Measurements from ENCODE around the gene SPDYE1.
"Not testable (repeated sequence)": the region's sequence is repeated elsewhere in the genome, so short reads cannot be mapped to it uniquely, and the experiment has no call there.

The SPDYE1 gene, protein sequence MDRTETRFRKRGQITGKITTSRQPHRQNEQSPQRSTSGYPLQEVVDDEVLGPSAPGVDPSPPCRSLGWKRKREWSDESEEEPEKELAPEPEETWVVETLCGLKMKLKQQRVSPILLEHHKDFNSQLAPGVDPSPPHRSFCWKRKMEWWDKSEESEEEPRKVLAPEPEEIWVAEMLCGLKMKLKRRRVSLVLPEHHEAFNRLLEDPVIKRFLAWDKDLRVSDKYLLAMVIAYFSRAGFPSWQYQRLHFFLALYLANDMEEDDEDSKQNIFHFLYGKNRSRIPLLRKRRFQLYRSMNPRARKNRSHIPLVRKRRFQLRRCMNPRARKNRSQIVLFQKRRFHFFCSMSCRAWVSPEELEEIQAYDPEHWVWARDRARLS

DNA sequence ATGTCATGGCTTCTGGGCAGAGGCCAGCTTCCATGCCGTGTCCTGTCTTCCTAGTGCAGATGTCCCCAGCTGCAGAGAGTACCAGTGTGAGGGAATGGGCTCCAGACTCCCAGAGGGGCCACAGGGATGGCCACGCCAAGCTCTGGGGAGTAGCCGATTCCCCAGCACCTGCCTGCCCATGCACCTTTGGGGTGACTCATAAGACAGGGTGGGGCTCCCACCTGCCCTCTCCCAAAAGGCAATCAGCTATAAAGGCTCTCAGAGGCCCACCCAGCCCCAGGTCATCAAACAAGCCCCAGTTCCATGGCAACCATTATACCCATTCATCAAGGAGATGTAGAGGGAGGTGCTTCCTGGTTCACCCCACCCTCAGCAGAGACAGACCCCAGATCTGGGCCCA, at the start of gene SPDYE1:
Gene SPDYE1 (plus strand): TSS at position 366 of the 400 bp plus-strand sequence. CDS start 2,053 bp downstream, outside the sequence.
- not testable (repeated sequence) for DNase-seq (ENCODE audit: low spot score)

DNA sequence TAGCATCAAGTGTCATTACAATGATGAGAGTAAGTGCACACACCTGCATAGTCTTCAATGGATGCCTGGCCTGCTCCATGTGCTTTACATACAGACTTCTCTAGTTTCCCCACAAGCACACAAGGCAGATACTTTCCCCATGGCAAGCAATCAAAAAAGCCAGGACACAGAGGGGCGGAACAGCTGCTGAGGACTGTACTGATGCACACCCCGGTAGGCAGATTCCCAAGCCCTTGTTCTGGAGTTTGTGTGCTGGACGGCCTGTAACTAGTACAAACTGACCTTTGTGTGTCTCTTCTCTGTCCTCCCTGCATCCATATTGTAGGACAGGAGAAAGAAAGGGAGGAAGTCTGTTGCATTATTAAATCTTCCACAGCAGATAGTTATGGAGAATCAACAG, 45.7 kb upstream of the SPDYE1 start:
- no peak for DNase-seq (ENCODE audit: low spot score)

DNA sequence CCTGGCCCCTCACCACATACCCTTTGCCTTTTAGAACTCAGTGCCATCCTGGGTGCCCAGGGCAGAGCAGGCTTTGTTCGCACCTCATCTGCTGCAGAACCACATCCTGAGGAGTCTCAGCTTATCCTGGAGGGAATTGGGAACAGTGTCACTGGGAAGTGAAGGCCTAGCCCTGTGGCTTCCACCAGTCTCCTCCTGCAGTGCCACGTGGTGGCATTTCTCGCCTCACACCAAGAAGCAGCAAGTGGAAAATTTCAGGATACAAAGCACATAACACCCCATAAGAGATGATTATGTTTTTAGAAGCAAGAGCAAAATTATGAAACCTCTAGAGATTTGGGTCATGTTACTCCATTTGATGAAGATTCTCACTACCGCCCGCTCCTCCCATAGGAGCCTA, 44.6 kb upstream of the SPDYE1 start:
- DNase-seq (ENCODE audit: low spot score) = no peak

DNA sequence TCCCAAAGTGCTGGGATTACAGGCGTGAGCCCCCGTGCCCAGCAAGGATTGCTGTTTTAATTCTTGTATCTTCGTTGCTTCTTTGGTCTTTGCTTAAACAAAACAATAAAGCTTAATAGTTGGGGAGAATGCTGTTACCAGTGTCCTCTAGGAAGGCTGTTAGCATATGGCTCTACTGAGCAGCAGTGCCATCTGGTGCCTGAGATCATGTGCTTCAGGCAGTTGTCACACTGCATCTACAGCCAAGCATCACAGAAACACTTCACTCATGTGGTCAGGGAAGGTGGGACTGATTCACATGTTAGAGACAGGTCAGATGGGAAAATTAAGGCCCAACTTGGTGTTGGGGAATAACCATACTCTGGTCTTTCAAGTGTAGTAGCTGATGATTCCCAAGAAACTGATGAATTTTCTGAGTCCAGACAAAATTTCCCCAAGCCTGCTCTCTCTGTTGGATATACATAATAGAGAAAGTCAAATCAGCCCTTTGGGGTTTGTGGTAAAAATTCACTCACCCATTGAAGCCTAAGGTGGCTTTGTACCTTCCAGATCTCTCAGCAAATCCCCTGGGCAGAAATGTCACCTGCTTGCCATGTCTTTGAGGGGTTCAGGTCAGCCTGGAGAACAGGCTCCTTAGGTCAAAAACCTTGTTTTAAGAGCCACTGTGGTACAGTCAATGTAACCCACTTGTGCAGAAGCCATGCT, 43.0 kb upstream of the SPDYE1 start:
- peak; percentile 74 for DNase-seq (ENCODE audit: low spot score)

GRCh38 chr7:43956027-43956426, 41.7 kb upstream of the SPDYE1 start:
- no peak for DNase-seq (ENCODE audit: low spot score)

DNA sequence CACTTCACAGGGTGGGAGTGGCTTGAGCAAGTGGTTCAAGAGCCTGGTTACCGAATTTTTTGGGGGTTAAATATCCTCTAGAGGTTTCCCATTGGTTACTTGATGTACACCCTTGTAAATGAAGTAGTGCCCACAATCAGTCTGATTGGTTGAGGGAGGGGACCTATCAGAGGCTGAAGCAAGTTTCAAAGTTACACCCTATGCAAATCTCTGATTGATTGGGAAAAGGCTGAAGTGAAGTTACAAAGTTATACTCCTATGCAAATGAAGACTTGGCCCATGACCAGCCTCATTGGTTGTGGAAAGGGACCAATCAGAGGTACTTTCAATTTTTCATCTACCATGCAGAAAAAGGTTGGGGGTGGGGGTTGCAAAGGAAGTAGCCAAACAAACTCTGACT, 36.8 kb upstream of the SPDYE1 start:
- no peak for DNase-seq (ENCODE audit: low spot score)

DNA sequence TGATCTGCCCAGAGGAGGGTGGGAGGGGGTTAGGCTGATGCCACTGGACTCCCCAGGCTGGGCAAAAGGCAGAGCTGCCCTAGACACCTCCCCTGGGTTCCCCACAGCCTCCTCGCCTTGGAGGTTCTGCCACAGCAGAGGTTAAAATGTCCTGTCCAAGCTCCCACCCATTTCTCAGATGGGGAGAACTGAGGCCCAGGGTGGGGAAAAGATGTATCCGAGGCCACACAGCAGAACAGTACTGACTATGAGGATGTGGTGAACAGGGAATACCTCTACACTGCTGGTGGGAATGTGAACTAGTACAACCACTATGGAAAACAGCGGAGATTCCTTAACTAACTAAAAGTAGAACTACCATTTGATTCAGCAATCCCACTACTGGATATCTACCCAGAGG, 31.3 kb upstream of the SPDYE1 start:
- DNase-seq (ENCODE audit: low spot score) = not testable (repeated sequence)

DNA sequence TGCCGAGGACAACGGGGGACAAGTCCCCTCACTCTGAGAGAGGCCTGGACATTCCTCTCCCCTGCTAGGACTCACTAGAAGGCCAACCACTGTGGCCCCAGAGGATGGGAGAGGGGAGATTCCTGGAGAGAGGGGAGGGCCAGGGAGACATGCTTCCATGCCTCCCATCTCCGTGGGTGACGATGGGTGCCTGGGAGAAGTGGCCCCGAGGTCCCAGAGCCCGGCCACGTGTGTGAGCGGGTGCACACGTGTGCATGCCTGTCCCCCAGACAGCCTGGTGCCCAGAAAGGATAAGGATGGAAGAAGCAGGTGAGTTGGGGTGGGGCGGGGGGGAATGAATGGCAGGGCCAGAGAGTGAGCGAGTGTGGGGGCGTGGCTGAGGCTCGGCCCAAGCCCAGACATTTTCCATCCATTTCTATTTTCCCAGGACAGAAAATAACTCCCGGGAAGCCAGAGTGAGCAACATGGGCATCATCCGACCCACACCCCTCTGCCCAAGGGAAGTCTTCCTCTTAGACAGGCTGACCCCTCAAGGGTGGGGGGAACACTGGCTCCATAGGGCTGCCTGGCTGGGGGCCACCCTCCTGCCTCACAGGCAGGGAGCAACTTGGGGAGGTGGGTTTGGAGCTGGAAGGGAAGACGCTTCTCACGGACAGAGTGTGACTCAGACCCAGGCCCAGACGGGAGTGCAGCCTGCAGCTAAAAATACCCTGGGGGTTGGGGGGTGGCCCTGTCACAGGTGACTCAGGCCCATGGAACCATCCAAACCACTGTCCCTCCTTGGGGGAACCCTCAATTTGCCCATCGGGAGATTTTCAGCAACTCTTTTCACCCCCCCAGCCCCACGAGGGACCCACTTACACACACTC, 29.3 kb upstream of the SPDYE1 start:
- not testable (repeated sequence) for DNase-seq (ENCODE audit: low spot score)

- not testable (repeated sequence) for DNase-seq (ENCODE audit: low spot score)
These were observed 28.1 kb upstream of the SPDYE1 start for GRCh38 chr7:43969586-43969985.

- DNase-seq (ENCODE audit: low spot score) = not testable (repeated sequence)
These were observed 27.0 kb upstream of the SPDYE1 start for GRCh38 chr7:43970698-43971097.

DNA sequence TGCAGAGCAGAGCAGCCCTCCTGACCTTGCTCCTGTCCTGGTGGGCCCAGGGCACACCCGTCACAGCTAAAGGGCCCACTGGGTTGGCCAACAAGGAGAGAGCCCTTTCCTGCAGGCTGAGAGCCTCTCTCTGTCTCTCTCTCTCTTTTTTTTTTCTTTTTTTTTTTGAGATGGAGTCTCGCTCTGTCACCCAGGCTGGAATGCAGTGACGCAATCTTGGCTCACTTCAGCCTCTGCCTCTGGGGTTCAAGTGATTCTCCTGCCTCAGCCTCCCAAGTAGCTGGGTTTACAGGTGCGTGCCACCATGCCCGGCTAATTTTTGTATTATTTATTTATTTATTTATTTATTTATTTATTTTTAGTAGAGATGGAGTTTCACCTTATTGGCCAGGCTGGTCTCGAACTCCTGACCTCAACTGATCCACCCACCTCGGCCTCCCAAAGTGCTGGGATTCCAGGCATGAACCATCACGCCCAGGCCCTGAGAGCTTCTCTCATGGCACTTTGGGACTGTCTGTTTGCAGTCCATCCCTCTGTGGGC, 23.6 kb upstream of the SPDYE1 start:
- not testable (repeated sequence) for DNase-seq (ENCODE audit: low spot score)

GRCh38 chr7:43974725-43975482, 22.8 kb upstream of the SPDYE1 start:
- DNase-seq (ENCODE audit: low spot score) = not testable (repeated sequence)

DNA sequence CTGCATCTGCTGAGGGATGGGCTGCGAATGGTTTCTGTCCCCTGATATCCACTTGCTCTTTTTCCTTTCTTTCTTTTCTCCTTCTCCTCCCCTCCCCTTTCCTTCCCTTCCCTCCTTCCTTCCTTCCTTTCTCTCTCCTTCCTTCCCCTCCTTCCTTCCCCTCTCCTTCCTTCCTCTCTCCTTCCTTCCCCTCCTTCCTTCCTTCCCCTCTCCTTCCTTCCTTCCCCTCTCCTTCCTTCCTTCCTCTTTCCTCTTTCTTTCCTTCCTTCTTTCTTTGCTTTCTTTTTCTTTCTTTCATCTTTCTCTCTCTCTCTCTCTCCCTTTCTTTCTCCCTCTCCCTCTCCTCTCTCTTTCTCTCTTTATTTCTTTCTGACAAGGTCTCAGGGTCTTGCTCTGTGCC, 20.2 kb upstream of the SPDYE1 start:
- DNase-seq (ENCODE audit: low spot score) = no peak

DNA sequence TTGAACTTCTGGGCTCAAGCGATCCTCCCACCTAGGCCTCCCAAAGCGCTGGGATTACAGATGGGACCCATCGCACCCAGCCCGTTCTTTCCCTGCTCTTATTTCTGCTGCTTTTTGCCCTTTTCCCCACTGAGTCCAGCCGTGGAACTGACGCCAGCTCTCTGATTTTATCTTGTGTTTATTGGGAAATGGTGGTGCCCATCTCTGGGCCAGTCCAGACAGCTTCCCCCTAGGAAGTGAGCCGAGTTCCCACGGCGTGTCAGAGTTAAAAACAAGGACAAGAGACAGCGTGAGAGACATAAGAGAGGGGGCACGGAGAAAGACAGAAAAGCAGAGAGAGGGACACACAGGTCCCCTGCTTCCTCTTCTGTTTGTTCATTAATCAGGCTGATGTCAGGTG, 19.6 kb upstream of the SPDYE1 start:
- DNase-seq (ENCODE audit: low spot score) = not testable (repeated sequence)

GRCh38 chr7:43982848-43983247, 14.8 kb upstream of the SPDYE1 start:
- not testable (repeated sequence) for DNase-seq (ENCODE audit: low spot score)

DNA sequence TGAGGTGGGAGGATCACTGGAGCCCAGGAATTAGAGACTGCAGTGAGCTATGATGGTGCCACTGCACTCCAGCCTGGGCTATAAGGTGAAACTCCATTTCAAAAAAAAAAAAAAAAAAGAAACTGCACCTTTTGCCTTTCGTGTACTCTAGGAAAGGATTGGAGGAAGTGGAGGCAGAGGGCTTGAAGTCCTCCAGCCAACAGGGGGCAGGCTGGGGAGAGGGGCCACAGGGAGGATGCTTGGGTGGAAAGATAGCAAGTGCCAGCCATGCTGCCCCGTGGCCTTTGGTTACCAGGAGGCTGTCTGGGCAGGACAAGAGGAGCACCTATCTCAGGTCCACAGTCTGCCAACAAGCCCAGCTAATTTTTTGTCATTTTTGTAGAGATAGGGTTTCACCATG, 14.0 kb upstream of the SPDYE1 start:
- not testable (repeated sequence) for DNase-seq (ENCODE audit: low spot score)

DNA sequence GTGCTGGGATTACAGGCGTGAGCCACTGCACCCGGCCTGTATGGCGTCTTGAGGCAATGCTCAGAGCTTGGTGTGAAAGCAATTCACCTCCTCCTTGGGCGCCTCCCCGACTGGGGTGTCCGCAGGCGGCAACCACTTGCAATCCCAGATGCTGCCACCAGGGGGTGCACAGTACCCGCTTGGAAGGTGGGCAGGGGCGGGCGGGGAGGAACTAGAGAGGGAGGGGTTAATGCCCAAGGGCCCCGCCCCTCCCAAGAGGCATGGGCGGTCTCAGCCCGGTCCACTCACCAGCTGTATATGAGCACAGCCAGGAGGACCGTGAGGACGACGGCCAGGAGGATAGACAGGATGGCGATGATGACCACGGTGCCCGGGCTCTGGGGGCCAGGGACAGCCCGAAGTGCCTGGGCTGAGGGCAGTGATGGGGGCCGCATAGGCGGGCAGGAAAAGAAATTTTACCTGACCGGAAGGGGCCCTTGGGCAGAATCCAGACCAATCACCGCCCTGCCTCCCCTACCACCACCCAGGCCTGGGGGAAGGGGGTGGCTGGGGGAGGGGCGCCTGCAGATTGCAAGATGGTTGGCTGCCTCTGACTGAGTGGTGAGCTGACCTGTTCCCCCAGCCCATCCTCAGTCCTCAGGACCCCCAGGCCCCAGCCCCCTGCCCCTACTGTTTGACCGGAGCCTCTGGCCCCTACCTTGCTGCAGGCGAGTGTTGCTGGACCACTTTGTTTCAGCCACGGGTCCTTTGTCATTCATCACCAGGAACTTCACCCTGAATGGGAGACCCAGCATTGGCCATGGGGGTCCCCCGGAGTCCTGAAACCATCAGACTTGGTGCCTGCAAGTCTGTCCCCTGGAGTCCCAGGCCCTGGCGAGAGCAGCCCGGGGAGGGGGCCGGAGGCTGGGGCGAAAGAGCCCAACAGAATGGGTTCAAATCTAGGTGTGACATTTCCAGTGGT, 11.5 kb upstream of the SPDYE1 start:
- DNase-seq (ENCODE audit: low spot score) = peak; percentile 69

- not testable (repeated sequence) for DNase-seq (ENCODE audit: low spot score)
These were observed 10.2 kb upstream of the SPDYE1 start for GRCh38 chr7:43987476-43987875.

- DNase-seq (ENCODE audit: low spot score) = not testable (repeated sequence)
These were observed 7.6 kb upstream of the SPDYE1 start for GRCh38 chr7:43990011-43990585.

GRCh38 chr7:43990829-43991228, 6.9 kb upstream of the SPDYE1 start:
- DNase-seq (ENCODE audit: low spot score) = not testable (repeated sequence)

All from AG08396 (cell line).